ENCODE data around the gene RHOBTB1.

The RHOBTB1 gene

GRCh38 chr10:60957667-60958221 lies 13.8 kb upstream of the RHOBTB1 start:
- Histone ChIP-seq H2BK15ac (replicated peaks; ENCODE audit: low read depth) (no peak overlapping the region), H3K4me1 (ENCODE audit: control insufficient read depth, low read depth, low read length) (no peaks in the 10 kb centered on the region), H3K4ac (ENCODE audit: low read depth, low read length) (no peak overlapping the region), H2BK5ac (ENCODE audit: low read length) (no peak overlapping the region), H3K4me2 (ENCODE audit: low read length) (no peak overlapping the region), H2AK5ac (ENCODE audit: low read length) (no peak overlapping the region), H4K8ac (ENCODE audit: low read depth, low read length) (no peak overlapping the region), H3K27ac (ENCODE audit: low read depth, low read length) (no peak overlapping the region), H3K56ac (ENCODE audit: low read length) (no peak overlapping the region), H3K9ac (ENCODE audit: low read length) (no peak overlapping the region), H3K79me1 (ENCODE audit: low read length) (no peaks in the 10 kb centered on the region), H3K27me3 (ENCODE audit: insufficient read depth, low read length, poor library complexity) (no peaks in the 10 kb centered on the region), H4K5ac (ENCODE audit: low read length) (no peak overlapping the region), H3K36me3 (ENCODE audit: control insufficient read depth, insufficient read depth, low read length) (no peaks in the 10 kb centered on the region), H3K18ac (ENCODE audit: low read length) (no peak overlapping the region), H3K4me3 (ENCODE audit: low read length) (no peak overlapping the region), H2BK120ac (ENCODE audit: low read depth, low read length) (no peak overlapping the region), H3K79me2 (ENCODE audit: control insufficient read depth, insufficient read depth, low read length) (no peaks in the 10 kb centered on the region), H3K23ac (ENCODE audit: low read length) (no peak overlapping the region)
- WGBS (ENCODE audit: extremely low coverage, insufficient coverage, low lambda C conversion rate) = no CpG with 5 or more reads among the region's 3 CpGs
- no peak for DNase-seq

- Histone ChIP-seq H3K36me3 (ENCODE audit: control insufficient read depth, insufficient read depth, low read length) (no peaks in the 10 kb centered on the region), H3K27ac (ENCODE audit: low read depth, low read length) (no peak overlapping the region), H3K9ac (ENCODE audit: low read length) (no peak overlapping the region), H3K56ac (ENCODE audit: low read length) (no peak overlapping the region), H3K4me2 (ENCODE audit: low read length) (no peak overlapping the region), H3K4me3 (ENCODE audit: low read length) (no peak overlapping the region), H3K27me3 (ENCODE audit: insufficient read depth, low read length, poor library complexity) (no peaks in the 10 kb centered on the region), H3K79me1 (ENCODE audit: low read length) (no peaks in the 10 kb centered on the region), H4K8ac (ENCODE audit: low read depth, low read length) (no peak overlapping the region), H4K5ac (ENCODE audit: low read length) (no peak overlapping the region), H3K4ac (ENCODE audit: low read depth, low read length) (no peak overlapping the region), H3K79me2 (ENCODE audit: control insufficient read depth, insufficient read depth, low read length) (no peaks in the 10 kb centered on the region), H2BK15ac (replicated peaks; ENCODE audit: low read depth) (no peak overlapping the region), H2AK5ac (ENCODE audit: low read length) (no peak overlapping the region), H3K23ac (ENCODE audit: low read length) (no peak overlapping the region), H3K18ac (ENCODE audit: low read length) (no peak overlapping the region), H2BK120ac (ENCODE audit: low read depth, low read length) (no peak overlapping the region), H3K4me1 (ENCODE audit: control insufficient read depth, low read depth, low read length) (no peaks in the 10 kb centered on the region), H2BK5ac (ENCODE audit: low read length) (no peak overlapping the region)
- no CpG with 5 or more reads among the region's 2 CpGs for WGBS (ENCODE audit: extremely low coverage, insufficient coverage, low lambda C conversion rate)
- DNase-seq = no peak
Observed at GRCh38 chr10:60955957-60956425, 12.0 kb upstream of the RHOBTB1 start.

- H2BK15ac ChIP-seq (replicated peaks; ENCODE audit: low read depth) = no peak overlapping the region
- H2BK5ac ChIP-seq (ENCODE audit: low read length) = no peak overlapping the region
- H2BK120ac ChIP-seq (ENCODE audit: low read depth, low read length) = no peak overlapping the region
- no peaks in the 10 kb centered on the region for H3K27me3 ChIP-seq (ENCODE audit: insufficient read depth, low read length, poor library complexity)
- H4K8ac ChIP-seq (ENCODE audit: low read depth, low read length) = no peak overlapping the region
- no peaks in the 10 kb centered on the region for H3K79me1 ChIP-seq (ENCODE audit: low read length)
- no peak overlapping the region for H2AK5ac ChIP-seq (ENCODE audit: low read length)
- no peak overlapping the region for H3K56ac ChIP-seq (ENCODE audit: low read length)
- DNase-seq = no peak
- no peak overlapping the region for H3K4me2 ChIP-seq (ENCODE audit: low read length)
- no peaks in the 10 kb centered on the region for H3K36me3 ChIP-seq (ENCODE audit: control insufficient read depth, insufficient read depth, low read length)
- no peak overlapping the region for H4K5ac ChIP-seq (ENCODE audit: low read length)
- no peak overlapping the region for H3K4me3 ChIP-seq (ENCODE audit: low read length)
- no peak overlapping the region for H3K23ac ChIP-seq (ENCODE audit: low read length)
- H3K27ac ChIP-seq (ENCODE audit: low read depth, low read length) = no peak overlapping the region
- H3K4me1 ChIP-seq (ENCODE audit: control insufficient read depth, low read depth, low read length) = no peaks in the 10 kb centered on the region
- H3K9ac ChIP-seq (ENCODE audit: low read length) = no peak overlapping the region
- H3K4ac ChIP-seq (ENCODE audit: low read depth, low read length) = no peak overlapping the region
- H3K79me2 ChIP-seq (ENCODE audit: control insufficient read depth, insufficient read depth, low read length) = no peaks in the 10 kb centered on the region
- H3K18ac ChIP-seq (ENCODE audit: low read length) = no peak overlapping the region
Observed at GRCh38 chr10:60955316-60955715, 11.3 kb upstream of the RHOBTB1 start.

GRCh38 chr10:60954035-60954434 lies 10.1 kb upstream of the RHOBTB1 start:
- Histone ChIP-seq H3K4me2 (ENCODE audit: low read length) (no peak overlapping the region), H3K4me1 (ENCODE audit: control insufficient read depth, low read depth, low read length) (no peaks in the 10 kb centered on the region), H2BK120ac (ENCODE audit: low read depth, low read length) (no peak overlapping the region), H3K4ac (ENCODE audit: low read depth, low read length) (no peak overlapping the region), H4K8ac (ENCODE audit: low read depth, low read length) (no peak overlapping the region), H3K36me3 (ENCODE audit: control insufficient read depth, insufficient read depth, low read length) (no peaks in the 10 kb centered on the region), H3K23ac (ENCODE audit: low read length) (no peak overlapping the region), H2BK5ac (ENCODE audit: low read length) (no peak overlapping the region), H3K4me3 (ENCODE audit: low read length) (no peak overlapping the region), H3K56ac (ENCODE audit: low read length) (no peak overlapping the region), H4K5ac (ENCODE audit: low read length) (no peak overlapping the region), H3K27ac (ENCODE audit: low read depth, low read length) (no peak overlapping the region), H3K27me3 (ENCODE audit: insufficient read depth, low read length, poor library complexity) (no peaks in the 10 kb centered on the region), H2AK5ac (ENCODE audit: low read length) (no peak overlapping the region), H3K9ac (ENCODE audit: low read length) (no peak overlapping the region), H3K18ac (ENCODE audit: low read length) (no peak overlapping the region), H3K79me2 (ENCODE audit: control insufficient read depth, insufficient read depth, low read length) (no peaks in the 10 kb centered on the region), H2BK15ac (replicated peaks; ENCODE audit: low read depth) (no peak overlapping the region), H3K79me1 (ENCODE audit: low read length) (no peaks in the 10 kb centered on the region)
- no peak for DNase-seq
- no CpG with 5 or more reads among the region's 1 CpG for WGBS (ENCODE audit: extremely low coverage, insufficient coverage, low lambda C conversion rate)

GRCh38 chr10:60953420-60953819 lies 9.4 kb upstream of the RHOBTB1 start:
- H4K8ac ChIP-seq (ENCODE audit: low read depth, low read length) = no peak overlapping the region
- no peak for DNase-seq
- no peaks in the 10 kb centered on the region for H3K79me1 ChIP-seq (ENCODE audit: low read length)
- no peak overlapping the region for H3K56ac ChIP-seq (ENCODE audit: low read length)
- no peak overlapping the region for H3K23ac ChIP-seq (ENCODE audit: low read length)
- no peak overlapping the region for H3K4ac ChIP-seq (ENCODE audit: low read depth, low read length)
- H3K4me2 ChIP-seq (ENCODE audit: low read length) = no peak overlapping the region
- H3K27ac ChIP-seq (ENCODE audit: low read depth, low read length) = no peak overlapping the region
- H3K18ac ChIP-seq (ENCODE audit: low read length) = no peak overlapping the region
- no peaks in the 10 kb centered on the region for H3K4me1 ChIP-seq (ENCODE audit: control insufficient read depth, low read depth, low read length)
- H3K4me3 ChIP-seq (ENCODE audit: low read length) = no peak overlapping the region
- H4K5ac ChIP-seq (ENCODE audit: low read length) = no peak overlapping the region
- H2AK5ac ChIP-seq (ENCODE audit: low read length) = no peak overlapping the region
- H2BK15ac ChIP-seq (replicated peaks; ENCODE audit: low read depth) = no peak overlapping the region
- H3K79me2 ChIP-seq (ENCODE audit: control insufficient read depth, insufficient read depth, low read length) = no peaks in the 10 kb centered on the region
- H2BK120ac ChIP-seq (ENCODE audit: low read depth, low read length) = no peak overlapping the region
- no peaks in the 10 kb centered on the region for H3K36me3 ChIP-seq (ENCODE audit: control insufficient read depth, insufficient read depth, low read length)
- no CpG with 5 or more reads among the region's 3 CpGs for WGBS (ENCODE audit: extremely low coverage, insufficient coverage, low lambda C conversion rate)
- H3K9ac ChIP-seq (ENCODE audit: low read length) = no peak overlapping the region
- H2BK5ac ChIP-seq (ENCODE audit: low read length) = no peak overlapping the region
- H3K27me3 ChIP-seq (ENCODE audit: insufficient read depth, low read length, poor library complexity) = no peaks in the 10 kb centered on the region

- H3K79me1 ChIP-seq (ENCODE audit: low read length) = no peaks in the 10 kb centered on the region
- H3K56ac ChIP-seq (ENCODE audit: low read length) = no peak overlapping the region
- no peak overlapping the region for H3K4me3 ChIP-seq (ENCODE audit: low read length)
- no peaks in the 10 kb centered on the region for H3K4me1 ChIP-seq (ENCODE audit: control insufficient read depth, low read depth, low read length)
- no peaks in the 10 kb centered on the region for H3K36me3 ChIP-seq (ENCODE audit: control insufficient read depth, insufficient read depth, low read length)
- no peak overlapping the region for H4K5ac ChIP-seq (ENCODE audit: low read length)
- H4K8ac ChIP-seq (ENCODE audit: low read depth, low read length) = no peak overlapping the region
- no peak for DNase-seq
- no peak overlapping the region for H3K18ac ChIP-seq (ENCODE audit: low read length)
- H3K79me2 ChIP-seq (ENCODE audit: control insufficient read depth, insufficient read depth, low read length) = no peaks in the 10 kb centered on the region
- no peak overlapping the region for H2BK15ac ChIP-seq (replicated peaks; ENCODE audit: low read depth)
- no peak overlapping the region for H2BK5ac ChIP-seq (ENCODE audit: low read length)
- H3K27ac ChIP-seq (ENCODE audit: low read depth, low read length) = no peak overlapping the region
- H3K4me2 ChIP-seq (ENCODE audit: low read length) = no peak overlapping the region
- H2BK120ac ChIP-seq (ENCODE audit: low read depth, low read length) = no peak overlapping the region
- no peak overlapping the region for H2AK5ac ChIP-seq (ENCODE audit: low read length)
- no peaks in the 10 kb centered on the region for H3K27me3 ChIP-seq (ENCODE audit: insufficient read depth, low read length, poor library complexity)
- no CpG with 5 or more reads among the region's 7 CpGs for WGBS (ENCODE audit: extremely low coverage, insufficient coverage, low lambda C conversion rate)
- no peak overlapping the region for H3K9ac ChIP-seq (ENCODE audit: low read length)
- H3K23ac ChIP-seq (ENCODE audit: low read length) = no peak overlapping the region
- H3K4ac ChIP-seq (ENCODE audit: low read depth, low read length) = no peak overlapping the region
Observed at GRCh38 chr10:60952846-60953220, 8.8 kb upstream of the RHOBTB1 start.

Measured in mesendoderm (in vitro differentiated cells).